Medulla oblongata (tissue), 1 donor: ENCODE results near the gene KIFAP3.
"Not testable (repeated sequence)": the region's sequence is repeated elsewhere in the genome, so short reads cannot be mapped to it uniquely, and the experiment has no call there.

ENCODE experiments used
- DNase-seq: peaks from one replicate; pipeline ENCODE4 v3.0.0-alpha.2; 2015; ENCODE audit errors: extremely low spot score

The KIFAP3 gene

DNA sequence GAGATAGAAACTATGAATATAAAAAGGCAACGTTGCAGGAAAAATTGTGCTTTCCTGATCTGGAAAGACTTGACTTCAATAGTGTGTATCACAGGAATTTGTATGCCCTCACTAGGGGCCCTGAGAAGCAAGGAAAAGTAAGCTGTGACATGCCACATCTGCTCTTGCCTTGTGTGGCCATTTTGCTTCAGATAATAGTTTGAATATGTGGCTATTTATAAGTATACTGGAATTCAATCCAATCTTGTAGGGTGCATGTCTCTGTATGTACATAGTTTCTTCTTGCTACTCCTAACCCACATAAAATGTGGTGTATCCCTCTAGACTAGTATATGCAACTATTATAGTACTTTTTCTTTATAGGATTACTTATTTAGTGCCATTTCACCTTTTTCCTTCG is 149.7 kb downstream of the KIFAP3 start:
- no peak for DNase-seq

DNA sequence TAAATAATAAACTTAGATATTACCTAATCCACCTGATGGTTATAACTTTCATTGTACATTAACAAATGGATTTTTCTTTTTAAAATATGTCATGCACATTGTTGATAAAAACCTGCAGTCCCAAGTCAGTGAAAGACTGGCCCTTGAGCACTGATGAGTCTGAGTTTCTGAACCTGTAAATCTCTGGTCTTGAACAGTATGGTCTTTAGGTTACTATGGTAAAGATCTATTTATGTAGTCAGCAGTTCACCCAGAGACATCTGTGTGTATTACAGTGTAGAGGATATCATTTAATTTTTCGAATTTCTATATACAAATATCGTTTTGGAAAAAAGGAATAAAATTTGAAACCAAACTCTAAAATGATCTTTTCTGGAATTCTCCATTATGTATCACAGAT is 150.4 kb downstream of the KIFAP3 start:
- no peak for DNase-seq

DNA sequence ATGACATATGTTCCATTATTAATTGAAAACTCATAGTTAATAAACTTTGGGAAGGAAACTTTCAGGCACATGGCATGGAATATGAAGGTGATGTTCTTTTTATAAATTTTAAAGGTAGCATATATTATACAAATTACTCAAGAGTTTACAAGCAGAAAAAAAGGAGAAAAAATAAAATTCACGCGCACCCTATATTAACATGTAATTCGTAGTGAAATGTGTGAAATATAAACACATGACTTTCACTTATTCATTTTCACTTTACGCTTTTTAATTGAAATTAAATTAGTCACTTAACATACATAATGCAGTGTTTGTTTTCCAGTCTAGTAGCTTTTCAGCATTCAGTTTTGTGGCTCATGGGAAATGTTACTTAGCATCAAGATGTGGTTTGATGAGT is 153.4 kb downstream of the KIFAP3 start:
- DNase-seq: no peak

DNA sequence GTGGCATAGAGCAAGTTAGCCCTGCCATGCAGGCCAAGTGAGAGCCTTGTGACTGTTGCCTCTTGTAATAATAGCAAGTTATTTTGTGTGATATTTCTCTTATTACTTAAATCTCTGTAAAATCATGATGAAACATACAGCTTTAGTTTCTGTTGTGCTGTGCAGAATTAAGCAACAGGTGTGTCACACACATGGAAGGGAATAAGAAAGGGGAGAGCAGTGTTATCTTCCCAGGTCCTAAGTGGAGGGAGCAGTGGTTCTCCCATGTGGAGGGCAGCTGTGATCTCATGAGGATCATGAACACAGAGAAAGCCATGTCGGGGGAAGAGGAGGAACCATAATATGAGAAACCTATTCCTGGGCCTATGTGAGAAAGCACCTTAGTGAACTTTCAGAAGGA is 155.6 kb downstream of the KIFAP3 start:
- no peak for DNase-seq

DNA sequence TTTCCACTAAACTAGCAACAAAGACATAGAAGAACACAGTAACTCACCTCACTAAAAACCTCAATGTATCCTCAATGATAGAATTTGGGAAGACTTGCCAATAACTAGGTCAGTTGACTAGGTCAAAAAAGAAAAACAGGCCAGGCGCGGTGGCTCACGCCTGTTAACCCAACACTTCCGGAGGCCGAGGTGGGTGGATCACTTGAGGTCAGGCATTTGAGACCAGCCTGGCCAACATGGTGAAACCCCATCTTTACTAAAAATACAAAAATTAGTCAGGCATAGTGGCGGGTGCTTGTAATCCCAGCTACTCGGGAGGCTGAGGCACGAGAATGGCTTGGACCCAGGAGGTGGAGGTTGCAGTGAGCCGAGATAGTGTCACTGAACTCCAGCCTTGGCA is 156.3 kb downstream of the KIFAP3 start:
- not testable (repeated sequence) for DNase-seq

DNA sequence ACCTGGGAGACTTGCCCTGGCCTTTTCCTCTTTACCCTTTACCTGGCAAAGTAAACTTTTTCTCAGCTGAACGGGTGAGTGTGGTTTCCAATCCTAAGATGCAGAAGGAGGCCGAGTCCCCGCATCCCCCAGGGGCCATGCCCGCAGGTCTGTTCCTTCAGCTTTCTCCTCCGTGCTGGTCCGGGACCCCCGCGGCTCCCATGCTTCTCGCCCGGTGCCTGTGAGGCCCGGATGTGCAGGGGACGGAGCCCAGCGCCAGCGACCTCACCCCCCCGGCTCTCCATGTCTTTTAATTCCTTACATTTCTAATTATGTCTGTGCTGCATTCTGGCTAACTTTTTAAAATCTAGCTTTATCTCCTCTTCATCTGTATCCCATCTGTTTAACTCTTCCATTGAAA is 159.3 kb downstream of the KIFAP3 start:
- DNase-seq: no peak

DNA sequence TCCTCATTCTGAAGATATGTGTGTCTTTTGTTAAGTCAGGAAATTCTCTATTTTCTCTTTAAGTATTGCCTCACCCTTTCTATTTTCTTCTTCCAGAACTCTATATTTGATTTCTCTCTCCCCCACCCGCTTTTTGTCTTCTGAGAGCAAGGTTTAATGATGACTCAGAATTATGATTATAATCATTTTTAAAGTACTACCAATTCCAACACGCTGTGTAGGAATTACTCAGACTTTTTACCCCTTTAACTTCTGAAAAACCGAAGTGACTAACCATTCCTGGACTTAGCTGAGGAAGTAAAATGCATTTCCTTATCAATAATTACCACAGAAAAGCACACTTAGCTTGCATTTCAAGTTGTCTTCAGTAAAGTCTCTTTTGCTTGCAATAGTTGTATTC is 160.0 kb downstream of the KIFAP3 start:
- no peak for DNase-seq

DNA sequence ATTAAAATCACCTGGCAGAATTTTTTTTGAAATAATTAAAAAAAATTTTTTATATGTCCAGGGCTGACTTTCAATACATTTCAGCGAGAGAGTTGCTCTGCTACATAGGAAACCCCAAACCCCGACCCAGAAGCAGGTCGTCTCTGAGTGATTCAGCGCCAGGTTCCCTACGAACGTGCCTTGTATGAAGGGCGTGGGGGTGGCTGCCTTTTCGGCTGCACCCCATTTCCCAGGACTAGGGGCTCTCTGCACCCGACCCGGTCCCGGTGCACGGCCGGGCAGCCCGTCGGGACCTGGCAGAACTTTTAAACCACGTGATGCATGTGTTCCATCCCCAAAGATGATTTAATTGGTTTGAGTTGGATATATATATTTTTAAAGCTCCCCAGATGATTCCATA is 165.0 kb downstream of the KIFAP3 start:
- DNase-seq: no peak

DNA sequence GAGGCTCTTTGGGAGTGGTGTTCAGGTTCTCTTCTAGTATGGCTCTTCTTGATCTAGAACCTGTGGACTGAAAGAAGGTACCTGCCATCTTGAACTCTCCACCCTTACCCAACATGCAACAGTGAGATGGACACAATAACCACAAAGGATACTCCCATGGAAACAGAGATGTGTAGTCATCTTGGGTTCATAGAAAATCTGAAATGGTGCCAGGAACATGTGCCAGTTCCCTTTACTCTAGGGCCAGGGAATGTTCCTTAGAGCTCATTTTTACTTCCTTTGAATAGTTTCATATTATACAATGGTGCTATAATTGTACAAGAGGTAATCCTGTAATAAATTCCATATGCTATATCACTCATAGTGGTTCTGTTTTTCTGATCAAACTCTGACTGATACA is 167.6 kb downstream of the KIFAP3 start:
- DNase-seq: no peak

DNA sequence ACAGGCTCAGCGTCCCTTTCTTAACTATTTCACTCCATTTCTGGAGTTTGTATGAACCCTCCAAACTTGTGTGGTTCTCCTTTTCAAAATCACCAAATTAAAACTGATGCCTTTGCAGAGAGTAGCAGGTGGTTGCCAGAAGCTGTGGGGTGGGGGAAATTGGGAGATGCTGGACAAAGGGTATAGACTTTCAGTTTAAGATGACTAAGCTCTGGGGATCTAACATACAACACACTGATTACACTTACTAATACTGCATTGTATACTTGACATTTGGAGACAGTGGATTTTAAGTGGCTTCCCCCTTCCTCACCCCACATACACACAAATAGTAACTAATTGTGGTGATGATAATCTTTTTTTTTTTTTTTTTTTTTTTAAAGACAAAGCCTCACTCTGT is 169.7 kb downstream of the KIFAP3 start:
- DNase-seq: no peak

DNA sequence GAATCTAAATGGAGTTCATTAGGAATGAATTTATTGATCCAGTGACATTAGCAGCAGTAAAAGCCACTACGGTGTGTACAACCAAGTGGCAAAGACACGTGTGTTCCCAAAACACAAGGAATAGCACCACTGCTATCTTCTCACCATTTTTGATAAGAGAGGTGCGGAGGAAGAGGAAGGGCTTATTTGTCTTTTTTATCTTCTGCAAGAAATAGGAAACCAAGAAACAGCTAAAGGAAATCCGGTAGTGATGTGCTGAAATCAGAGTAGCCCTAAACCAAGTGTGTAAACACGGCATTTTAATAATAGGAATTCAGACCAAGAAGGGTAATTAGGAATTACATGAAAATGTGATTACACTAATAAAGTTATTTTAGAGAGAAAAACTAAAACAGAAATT is 171.7 kb downstream of the KIFAP3 start:
- DNase-seq: no peak

DNA sequence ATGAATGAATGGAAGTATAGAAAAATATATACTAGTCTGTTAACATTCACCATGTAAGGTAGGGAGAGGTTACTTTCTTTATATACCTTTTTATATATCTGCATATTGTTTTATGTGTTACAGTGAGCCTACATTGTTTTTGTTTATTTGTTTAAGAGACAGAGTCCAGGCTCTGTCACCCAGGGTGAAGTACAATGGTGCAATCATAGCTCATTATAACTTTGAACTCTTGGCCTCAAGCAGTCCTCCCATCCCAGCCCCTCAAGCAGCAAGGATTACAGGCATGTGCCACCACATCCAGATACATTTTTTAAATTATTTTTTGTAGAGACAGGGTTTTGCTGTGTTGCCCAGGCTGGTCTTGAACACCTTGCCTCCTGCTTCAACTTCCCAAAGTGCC is 173.4 kb downstream of the KIFAP3 start:
- DNase-seq: no peak

DNA sequence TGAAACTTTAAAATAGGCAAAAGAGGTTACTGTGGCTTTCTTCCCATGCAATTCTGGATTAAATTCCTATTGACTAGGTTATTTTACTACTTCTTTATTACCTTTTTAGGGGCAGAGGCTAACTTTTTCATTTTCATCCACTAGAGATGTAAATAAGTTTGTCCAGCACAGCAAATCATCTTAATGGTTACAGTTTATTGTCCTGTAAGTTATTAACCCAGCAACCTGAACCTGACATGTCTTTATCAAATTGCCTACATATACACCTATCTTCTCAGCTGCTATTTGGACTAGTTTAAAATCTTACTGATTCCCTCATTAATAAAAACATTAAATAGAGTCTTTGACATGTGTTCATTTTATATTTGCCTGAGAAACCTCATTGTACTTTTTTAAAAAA is 173.9 kb downstream of the KIFAP3 start:
- DNase-seq: no peak

DNA sequence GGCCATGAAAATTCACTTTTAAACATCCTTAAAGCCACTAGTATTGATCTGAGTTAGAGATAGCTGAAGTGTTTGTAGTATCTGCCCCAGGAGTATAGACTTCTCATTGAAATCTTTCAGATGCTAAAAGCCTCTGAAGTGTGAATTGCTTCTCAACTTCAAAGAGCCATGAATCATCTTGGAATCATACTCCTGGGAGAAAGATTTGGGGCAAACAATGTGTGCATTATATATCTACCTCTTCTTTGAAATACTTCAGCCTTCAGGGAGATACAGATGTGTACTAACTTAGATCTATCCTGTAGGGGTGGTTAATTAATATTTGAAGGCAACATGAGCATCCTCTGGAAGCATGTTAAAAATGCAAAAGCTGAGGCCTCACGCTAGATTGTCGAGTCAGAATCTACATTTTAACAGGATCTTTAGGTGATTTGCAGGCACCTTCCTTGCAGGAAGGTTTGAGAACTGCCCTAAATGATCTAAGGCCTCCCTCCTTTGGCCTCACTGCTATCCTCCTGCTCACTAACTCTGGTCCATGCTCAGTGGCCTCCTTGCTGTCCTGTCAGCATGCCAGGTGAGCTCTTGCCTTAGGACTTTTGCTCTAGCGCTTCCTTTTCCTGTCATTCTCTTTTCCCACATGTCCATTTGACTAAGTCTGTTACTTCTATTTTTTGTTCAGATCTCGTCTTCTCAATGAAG is 174.8 kb downstream of the KIFAP3 start:
- no peak for DNase-seq

DNA sequence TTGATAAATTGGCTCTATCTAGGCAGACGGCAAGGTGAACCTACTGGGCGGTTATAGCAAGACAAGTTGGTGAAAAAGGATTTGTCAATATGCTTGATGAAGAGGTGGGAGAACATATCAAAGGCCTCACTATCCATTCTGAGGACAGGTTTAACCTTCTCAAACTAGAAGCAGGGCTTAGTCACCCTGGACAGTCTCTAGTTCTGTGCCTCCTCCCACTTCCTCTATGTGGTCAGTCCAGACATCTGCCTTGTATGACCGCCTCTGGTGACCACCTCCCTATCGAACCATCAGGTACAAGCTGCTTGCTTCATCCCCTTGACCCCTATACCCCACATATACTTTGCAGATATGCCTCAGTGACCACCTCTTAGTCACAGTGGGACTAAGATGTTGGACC is 178.5 kb downstream of the KIFAP3 start:
- DNase-seq: peak; percentile 18

DNA sequence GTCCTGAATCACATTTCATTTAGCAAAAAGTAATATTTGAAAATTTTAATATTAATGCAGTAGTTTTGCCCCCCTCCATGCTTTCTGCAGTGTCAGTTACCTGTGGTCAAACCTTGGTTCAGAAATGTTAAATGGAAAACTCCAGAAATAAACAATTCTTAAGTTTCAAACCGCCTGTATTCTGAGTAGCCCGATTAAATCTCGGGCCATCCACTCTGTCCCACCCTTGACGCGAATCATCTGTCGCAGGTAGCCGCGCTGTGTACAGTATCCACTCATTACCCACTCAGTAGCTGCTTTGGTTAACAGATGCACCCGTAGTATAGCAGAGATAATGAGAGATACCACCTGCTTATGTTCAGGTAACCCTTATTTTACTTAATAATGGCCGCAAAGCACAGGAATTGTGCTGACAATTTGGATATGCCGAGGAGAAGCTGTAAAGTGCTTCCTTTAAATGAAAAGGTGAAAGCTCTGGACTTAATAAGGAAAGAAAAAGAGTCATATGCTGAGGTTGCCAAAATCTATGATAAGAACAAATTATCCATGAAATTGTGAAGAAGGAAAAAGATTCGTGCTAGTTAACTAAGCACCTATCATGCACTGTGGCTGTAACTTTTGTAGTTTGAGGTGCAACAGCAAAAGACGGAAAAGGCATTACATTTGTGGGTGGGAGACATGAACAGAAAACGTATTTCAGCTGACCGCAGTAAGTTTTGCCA is 179.9 kb downstream of the KIFAP3 start:
- DNase-seq: no peak

DNA sequence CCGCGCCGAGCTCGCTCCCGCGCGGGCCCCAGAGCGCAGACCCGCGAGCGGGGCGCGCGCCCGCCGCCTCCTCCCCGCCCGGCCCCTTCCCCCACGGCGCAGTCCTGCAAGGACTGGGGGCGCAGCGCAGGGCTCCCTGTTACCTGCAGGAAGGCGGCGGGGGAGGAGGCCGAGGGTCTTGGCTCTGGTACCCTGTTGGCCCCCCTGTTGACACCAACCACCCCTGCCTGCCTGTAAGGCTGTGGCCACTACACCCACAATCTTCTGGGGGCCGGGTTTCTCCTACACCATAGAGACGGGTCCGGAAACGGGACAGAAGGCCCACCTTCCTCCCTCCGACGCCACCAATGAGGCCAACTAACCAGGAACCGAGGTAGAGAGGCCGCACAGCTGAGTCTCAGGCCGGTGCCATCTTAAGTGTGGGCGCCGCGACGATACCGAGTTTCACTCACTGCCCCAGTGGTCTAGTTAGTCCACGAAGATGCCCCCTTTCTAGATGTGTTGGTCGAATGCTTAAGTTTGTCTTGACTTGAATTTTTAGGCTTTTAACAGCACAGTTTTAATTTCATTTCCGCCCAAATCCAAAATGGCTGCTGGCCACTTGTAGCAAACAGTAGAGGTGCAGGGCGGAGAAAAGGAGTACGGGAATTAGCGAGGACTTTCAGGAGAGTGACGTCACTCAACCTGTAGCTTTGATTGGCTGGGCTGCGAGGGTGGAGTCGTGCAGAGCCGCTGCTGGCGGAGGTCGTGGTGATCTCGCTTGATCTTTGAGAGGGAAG is 180.7 kb downstream of the KIFAP3 start, which contains the start of gene SCYL3:
Gene SCYL3 (minus strand): TSS at position 252 of the 779 bp plus-strand sequence. CDS start 5,056 bp downstream, outside the sequence.
- DNase-seq: peak; percentile 99

DNA sequence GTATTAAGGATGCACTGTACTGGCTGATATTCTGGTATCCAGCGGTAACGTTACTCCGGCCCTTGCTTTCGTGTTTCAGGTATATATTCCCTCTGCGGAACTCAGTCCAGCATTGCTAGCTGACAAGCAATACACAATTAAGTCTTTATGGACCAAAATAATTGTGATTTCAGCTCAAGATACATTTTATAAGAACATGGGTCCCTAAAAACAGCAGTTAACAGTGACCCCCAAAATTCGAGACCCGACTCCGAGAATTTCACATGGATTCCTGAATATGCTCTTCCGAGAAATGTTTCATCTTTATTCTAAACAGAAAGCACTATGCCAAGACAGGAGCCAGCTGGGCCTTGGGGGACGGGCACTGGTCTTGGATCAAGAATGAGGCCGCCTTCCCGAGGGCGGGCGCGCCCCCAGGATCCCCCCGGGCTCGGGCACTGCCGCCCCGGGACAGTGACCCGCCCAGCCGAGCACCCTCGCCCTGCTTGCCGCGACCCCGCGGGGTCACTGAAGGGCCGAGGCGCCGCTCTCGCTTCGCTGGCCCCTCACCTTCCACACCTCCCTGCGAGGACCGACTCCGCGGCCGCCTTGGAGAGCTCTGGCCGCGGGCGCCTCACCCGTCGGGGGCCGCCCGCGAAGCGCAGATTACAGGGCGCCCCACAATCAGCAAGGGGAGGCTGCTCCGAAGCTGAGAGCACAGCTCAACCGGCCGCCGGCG is 181.4 kb downstream of the KIFAP3 start:
- peak; percentile 53 for DNase-seq

DNA sequence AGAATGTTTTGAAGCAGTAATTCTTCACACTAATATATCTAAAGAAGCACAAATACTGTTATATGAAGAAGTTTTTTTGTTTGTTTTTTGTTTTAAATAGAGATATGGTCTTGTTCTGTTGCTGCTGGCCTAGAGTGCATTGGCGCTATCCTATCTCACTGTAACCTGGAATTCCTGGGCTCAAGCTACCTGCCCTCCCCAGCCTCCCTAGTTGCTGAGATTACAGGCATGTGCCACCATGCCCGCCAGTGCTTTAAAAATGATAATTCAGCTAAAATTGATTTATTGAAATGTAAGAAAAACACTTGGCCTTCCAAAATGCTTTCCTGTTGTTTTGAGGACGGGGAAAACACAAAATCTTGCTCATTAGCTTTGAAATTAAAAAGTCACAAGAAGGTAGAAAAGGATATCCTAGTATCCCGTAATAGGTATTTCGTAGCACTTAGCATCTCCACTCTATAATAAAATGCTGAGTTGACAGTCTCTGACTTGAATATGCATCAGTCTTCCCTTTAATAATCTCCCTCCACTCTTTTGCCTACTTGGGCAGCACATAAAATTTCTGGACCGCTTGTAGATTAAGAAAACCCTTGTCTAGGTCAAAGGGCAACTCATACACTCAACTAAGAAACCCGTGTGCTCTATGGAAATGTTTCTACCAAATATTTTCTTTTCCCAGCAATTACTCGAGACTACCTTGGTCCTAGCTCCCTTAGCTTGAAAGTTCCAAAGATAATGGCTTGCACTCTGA is 182.1 kb downstream of the KIFAP3 start:
- DNase-seq: no peak

DNA sequence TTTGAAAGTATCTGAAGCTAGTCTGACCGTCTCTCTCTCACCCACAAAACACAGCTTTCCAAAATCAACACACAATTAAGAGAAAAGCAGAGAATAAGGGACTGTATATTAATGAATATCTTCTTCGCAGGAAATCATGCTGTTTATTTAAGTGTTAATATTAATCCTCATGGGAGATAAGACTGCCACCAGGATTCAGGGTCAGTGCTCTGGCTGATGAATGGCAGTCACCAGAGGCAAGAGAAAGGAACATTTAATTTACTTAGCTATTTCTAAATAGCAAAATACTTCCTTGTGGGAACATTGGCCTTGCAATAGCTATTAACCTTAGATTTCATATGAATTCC is 183.0 kb downstream of the KIFAP3 start:
- no peak for DNase-seq

DNA sequence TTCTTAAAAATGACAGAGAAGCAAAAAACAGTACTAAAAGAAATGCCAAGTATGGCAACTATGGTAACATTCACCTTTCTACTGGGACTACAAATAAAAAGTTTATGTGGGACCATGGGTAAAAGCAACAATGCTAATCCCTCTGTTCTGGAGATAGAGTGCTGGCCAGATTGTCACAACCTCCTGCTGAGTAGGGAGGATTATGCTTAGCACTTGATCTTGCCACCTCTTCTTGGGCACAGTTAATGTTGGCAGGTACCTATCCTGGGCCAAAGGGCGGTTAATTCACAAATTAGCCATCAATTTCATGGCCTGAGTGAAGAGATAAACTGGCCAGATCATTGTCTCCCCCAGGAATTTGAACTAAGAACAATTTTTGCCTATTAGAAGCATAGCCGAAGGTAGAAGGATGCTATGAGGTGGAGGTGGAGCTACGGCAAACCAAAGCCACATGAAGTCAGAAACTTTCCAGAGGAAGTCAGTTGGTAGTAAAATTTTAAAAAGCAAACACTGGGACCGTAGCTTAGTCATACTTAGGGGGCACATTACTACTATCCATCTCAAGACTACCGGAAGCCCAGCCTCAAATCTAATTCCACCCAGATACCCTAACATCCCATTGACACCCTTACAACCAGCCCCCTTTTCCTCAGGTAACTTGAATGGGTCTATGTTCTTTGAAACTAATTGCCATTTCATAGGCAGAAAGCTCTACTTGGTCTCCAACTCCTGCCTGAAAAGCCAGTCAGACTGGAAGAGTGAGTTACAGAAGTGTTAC is 183.5 kb downstream of the KIFAP3 start:
- no peak for DNase-seq
